SK-N-SH (cell line): ENCODE results near the gene MAD1L1. TPM values are rescaled to one million over a fixed set of nuclear protein-coding genes. Genes with fewer than 3 reads are reported as not detected.

Source experiments
- CTCF ChIA-PET: fragments of 300-600, 350-600 bp; formaldehyde crosslinking; extraction: SDS; loops from one replicate; lab custom pipeline; 2021; lab: Yijun Ruan, JAX
- POLR2A ChIA-PET: fragments of 350-600 bp; sonication (Branson Sonifier 250); formaldehyde crosslinking; extraction: SDS; loops from one replicate; lab custom pipeline; 2020; ENCODE audit warnings: antibody characterized with exemption, inconsistent platforms; lab: Yijun Ruan, JAX
- DNase-seq: peaks from one replicate; pipeline ENCODE4 v3.0.0; 2012
- H2AFZ ChIP-seq: fragments of 200-600 bp; sonication (generic); 2 replicates; pipeline ENCODE4 v1.8.1; 2016; ENCODE audit warnings: antibody characterized with exemption, mild to moderate bottlenecking, low read depth
- H3F3A ChIP-seq: fragments of 200-600 bp; sonication (generic); replicated peaks from 2 replicates; pipeline ENCODE3; 2016; ENCODE audit warnings: antibody characterized with exemption, mild to moderate bottlenecking; ENCODE audit not compliant: insufficient read depth
- H3K27ac ChIP-seq, 2 experiments: fragments of 200-500 bp in 1 of 2; fragments of 200-600 bp in 1 of 2; sonication (Bioruptor generic) in 1 of 2; sonication (generic), shearing (Covaris generic) in 1 of 2; 2 replicates each; pipeline versions ENCODE4 v1.5.1 to v1.6.1; 2014 to 2016; ENCODE audit warnings: low read depth in 2 of 2, inconsistent platforms in 1 of 2, low read length in 1 of 2, mild to moderate bottlenecking in 1 of 2, mixed read lengths in 1 of 2
- H3K27me3 ChIP-seq: fragments of 200-600 bp; sonication (generic), shearing (Covaris generic); 2 replicates; pipeline ENCODE4 v1.6.1; 2016; ENCODE audit warnings: mixed run types; ENCODE audit not compliant: insufficient read depth
- H3K36me3 ChIP-seq, 2 experiments: fragments of 200-500 bp in 1 of 2; fragments of 200-600 bp in 1 of 2; sonication (Bioruptor generic) in 1 of 2; sonication (generic) in 1 of 2; replicated peaks in 1 of 2; 2 replicates each; pipeline versions ENCODE3 to v1.5.1; 2014 to 2016; ENCODE audit warnings: low read length in 1 of 2, mild to moderate bottlenecking in 1 of 2; ENCODE audit not compliant: insufficient read depth in 2 of 2, control insufficient read depth in 1 of 2
- H3K4me1 ChIP-seq, 2 experiments: fragments of 200-500 bp in 1 of 2; fragments of 200-600 bp in 1 of 2; sonication (Bioruptor generic) in 1 of 2; sonication (generic), shearing (Covaris generic) in 1 of 2; 2 replicates each; pipeline versions ENCODE4 v1.5.1 to v1.6.1; 2014 to 2016; ENCODE audit warnings: low read depth in 1 of 2, low read length in 1 of 2, mixed run types in 1 of 2; ENCODE audit not compliant: insufficient read depth in 2 of 2, control insufficient read depth in 1 of 2
- H3K4me2 ChIP-seq: fragments of 200-600 bp; sonication (generic), shearing (Covaris generic); 2 replicates; pipeline ENCODE4 v1.6.1; 2017; ENCODE audit warnings: mixed run types
- H3K4me3 ChIP-seq, 2 experiments: fragments of 200-500 bp in 1 of 2; fragments of 200-600 bp in 1 of 2; sonication (Bioruptor generic) in 1 of 2; sonication (generic), shearing (Covaris generic) in 1 of 2; 2 replicates each; pipeline versions ENCODE4 v1.5.1 to v1.8.1; 2014 to 2016; ENCODE audit warnings: low read depth in 2 of 2, inconsistent platforms in 1 of 2, low read length in 1 of 2, mild to moderate bottlenecking in 1 of 2, mixed read lengths in 1 of 2, moderate library complexity in 1 of 2
- H3K79me2 ChIP-seq: fragments of 200-600 bp; sonication (generic); 2 replicates; pipeline ENCODE4 v1.8.1; 2017; ENCODE audit warnings: mild to moderate bottlenecking; ENCODE audit not compliant: insufficient read depth
- H3K9ac ChIP-seq: fragments of 200-600 bp; sonication (generic); 2 replicates; pipeline ENCODE4 v1.6.1; 2017; ENCODE audit warnings: mixed run types
- H3K9me2 ChIP-seq: fragments of 200-600 bp; sonication (generic); 2 replicates; pipeline ENCODE4 v1.6.1; 2017; ENCODE audit warnings: mixed run types
- H3K9me3 ChIP-seq: fragments of 200-600 bp; sonication (generic); 2 replicates; pipeline ENCODE4 v1.6.1; 2017; ENCODE audit warnings: mixed run types, mild to moderate bottlenecking, moderate library complexity
- H4K20me1 ChIP-seq: fragments of 200-600 bp; sonication (generic); 2 replicates; pipeline ENCODE4 v1.6.1; 2017; ENCODE audit warnings: mild to moderate bottlenecking, mixed run types; ENCODE audit not compliant: insufficient read depth
- CHD2 ChIP-seq: fragments of 150-350 bp; IDR thresholded peaks from 2 replicates; pipeline ENCODE4 v1.6.1; 2018; ENCODE audit warnings: low read length; ENCODE audit not compliant: partially characterized antibody
- EZH2phosphoT487 ChIP-seq: fragments of 200-600 bp; sonication (generic); IDR thresholded peaks from 2 replicates; pipeline ENCODE4 v1.6.1; 2017; ENCODE audit warnings: low read depth, mixed run types, mild to moderate bottlenecking, antibody characterized with exemption, moderate library complexity, borderline replicate concordance
- FOSL2 ChIP-seq: IDR thresholded peaks from 2 replicates; pipeline ENCODE4 v1.4.0; 2012; ENCODE audit warnings: low read depth, mild to moderate bottlenecking, moderate library complexity, borderline replicate concordance
- FOXM1 ChIP-seq: IDR thresholded peaks from 2 replicates; pipeline ENCODE4 v1.4.0; 2012; ENCODE audit warnings: low read depth, mild to moderate bottlenecking
- MAX ChIP-seq: IDR thresholded peaks from 2 replicates; pipeline ENCODE4 v1.4.0; 2012; ENCODE audit warnings: low read depth
- MXI1 ChIP-seq: IDR thresholded peaks from 2 replicates; pipeline ENCODE4 v1.6.1; 2012; ENCODE audit warnings: mild to moderate bottlenecking, low read depth, low read length, improper control_type of control experiment
- NFIC ChIP-seq: IDR thresholded peaks from 2 replicates; pipeline ENCODE4 v1.4.0; 2012; ENCODE audit warnings: borderline replicate concordance
- NRF1 ChIP-seq: IDR thresholded peaks from 2 replicates; pipeline ENCODE4 v1.6.1; 2012; ENCODE audit warnings: low read depth, mild to moderate bottlenecking, low read length
- RCOR1 ChIP-seq: fragments of 150-350 bp; IDR thresholded peaks from 2 replicates; pipeline ENCODE4 v1.6.1; 2017; ENCODE audit warnings: antibody characterized with exemption, low read length
- RFX5 ChIP-seq: IDR thresholded peaks from 2 replicates; pipeline ENCODE4 v1.6.1; 2012; ENCODE audit warnings: mild to moderate bottlenecking, improper control_type of control experiment, low read length
- SMC3 ChIP-seq: IDR thresholded peaks from 2 replicates; pipeline ENCODE4 v1.6.1; 2012; ENCODE audit warnings: low read depth, low read length, improper control_type of control experiment
- TEAD4 ChIP-seq: IDR thresholded peaks from 2 replicates; pipeline ENCODE4 v1.4.0; 2012; ENCODE audit warnings: mild to moderate bottlenecking, borderline replicate concordance; ENCODE audit not compliant: insufficient read depth
- USF2 ChIP-seq: fragments of 150-350 bp; IDR thresholded peaks from 2 replicates; pipeline ENCODE4 v1.6.1; 2017; ENCODE audit warnings: antibody characterized with exemption, low read length, low read depth, borderline replicate concordance
- ZBTB33 ChIP-seq: IDR thresholded peaks from 2 replicates; pipeline ENCODE4 v1.4.0; 2012; ENCODE audit warnings: low read depth, borderline replicate concordance
- WGBS: methylation state at CpG from one replicate; pipeline ENCODE4 v1.1.6; 2017; ENCODE audit warnings: low lambda C conversion rate; 5-methylcytosine and 5-hydroxymethylcytosine counted together
- polyA plus RNA-seq, 3 experiments: library from polyadenylated mRNA; depleted of rRNA; stranded (reverse); fragments of >200 nt; gene quantifications; 2 replicates each; pipeline ENCODE4 v1.2.3, GENCODE V29; 2012

Gene MAD1L1
- polyA plus RNA-seq, 1 of the 3 experiments (the other 2 are of a cell fraction) = 46.2 TPM

- 86% methylated on average over 37 of the region's 41 CpGs for WGBS
- Histone ChIP-seq H3K4me3 (no peak overlapping the region), H3K27me3 (no peaks in the 10 kb centered on the region), H3K9me2 (no peaks in the 10 kb centered on the region), H3K9me3 (no peaks in the 10 kb centered on the region), H2AFZ (no peak overlapping the region), H4K20me1 (no peaks in the 10 kb centered on the region), H3K4me1 (peaks cover 0 to 40% of the 10 kb centered on the region in 2 experiments; a peak in 1 of 4 replicates), H3K9ac (no peak overlapping the region), H3K4me2 (no peak overlapping the region), H3K79me2 (no peaks in the 10 kb centered on the region), H3F3A (no peaks in the 10 kb centered on the region), H3K27ac (no peak overlapping the region), H3K36me3 (no peaks in the 10 kb centered on the region)
- DNase-seq = no peak
- CTCF ChIA-PET = no interaction called here
- TF ChIP-seq EZH2phosphoT487 = no peak
- POLR2A ChIA-PET = no interaction called here
These were observed 319.9 kb downstream of the MAD1L1 start for GRCh38 chr7:1912593-1913465.

- no peaks in the 10 kb centered on the region for H3K9me2 ChIP-seq
- WGBS = 93% methylated on average over 14 of the region's 14 CpGs
- no peaks in the 10 kb centered on the region for H4K20me1 ChIP-seq
- CTCF ChIA-PET = no interaction called here
- DNase-seq = no peak
- TF ChIP-seq CHD2 (no peak), SMC3 (no peak), FOXM1 (no peak), RCOR1 (no peak), NRF1 (no peak), ZBTB33 (no peak), FOSL2 (no peak), RFX5 (no peak), TEAD4 (no peak), EZH2phosphoT487 (no peak), MAX (no peak), MXI1 (no peak), NFIC (no peak), USF2 (no peak)
- TF ChIP-seq, all 33 proteins: peak for 0
- Histone ChIP-seq H3K4me1 (peaks cover 0 to 30% of the 10 kb centered on the region in 2 experiments; a peak in 1 of 4 replicates), H3K27ac (no peak overlapping the region), H3K27me3 (no peaks in the 10 kb centered on the region), H3K36me3 (no peaks in the 10 kb centered on the region), H3F3A (no peaks in the 10 kb centered on the region), H3K4me2 (no peak overlapping the region), H3K4me3 (no peak overlapping the region), H3K9me3 (no peaks in the 10 kb centered on the region), H3K9ac (no peak overlapping the region), H3K79me2 (no peaks in the 10 kb centered on the region), H2AFZ (no peak overlapping the region)
- POLR2A ChIA-PET = no interaction called here
These were observed 321.2 kb downstream of the MAD1L1 start for GRCh38 chr7:1911571-1911970.
